Measurements from ENCODE around the gene KCTD1.

Gene KCTD1

GRCh38 chr18:26422472-26423162, 125.7 kb downstream of the KCTD1 start:
- DNase-seq: no peak

GRCh38 chr18:26421931-26422330, 126.4 kb downstream of the KCTD1 start:
- DNase-seq: no peak

- no peak for DNase-seq
Measured at GRCh38 chr18:26421503-26421902, 126.8 kb downstream of the KCTD1 start.

GRCh38 chr18:26419746-26420145, 128.6 kb downstream of the KCTD1 start:
- no peak for DNase-seq

- no peak for DNase-seq
Measured at GRCh38 chr18:26418225-26418624, 130.1 kb downstream of the KCTD1 start.

GRCh38 chr18:26417190-26417589, 131.2 kb downstream of the KCTD1 start:
- no peak for DNase-seq

GRCh38 chr18:26416652-26417150, 131.7 kb downstream of the KCTD1 start:
- no peak for DNase-seq

- no peak for DNase-seq
Measured at GRCh38 chr18:26415631-26416030, 132.7 kb downstream of the KCTD1 start.

- DNase-seq: no peak
Measured at GRCh38 chr18:26414901-26415440, 133.4 kb downstream of the KCTD1 start.

- DNase-seq: no peak
Measured at GRCh38 chr18:26409091-26409490, 139.3 kb downstream of the KCTD1 start.

GRCh38 chr18:26407736-26408601, 140.4 kb downstream of the KCTD1 start:
- DNase-seq: no peak

- no peak for DNase-seq
Measured at GRCh38 chr18:26406854-26407517, 141.4 kb downstream of the KCTD1 start.

- DNase-seq: no peak
Measured at GRCh38 chr18:26406324-26406723, 142.0 kb downstream of the KCTD1 start.

GRCh38 chr18:26405190-26405801, 143.1 kb downstream of the KCTD1 start:
- peak; percentile 35 for DNase-seq

All from hematopoietic multipotent progenitor cell treated with erythropoietin and hydrocortisone succinate and interleukin-3 and kit ligand, for 4 days (in vitro differentiated cells).